ENCODE data around the gene GPER1. TPM values are rescaled to one million over a fixed set of nuclear protein-coding genes. Genes with fewer than 3 reads are reported as not detected.

The GPER1 gene
- total and polyA plus RNA-seq, 2 experiments from 2014 or later = 0.89 TPM; not detected in 1

DNA sequence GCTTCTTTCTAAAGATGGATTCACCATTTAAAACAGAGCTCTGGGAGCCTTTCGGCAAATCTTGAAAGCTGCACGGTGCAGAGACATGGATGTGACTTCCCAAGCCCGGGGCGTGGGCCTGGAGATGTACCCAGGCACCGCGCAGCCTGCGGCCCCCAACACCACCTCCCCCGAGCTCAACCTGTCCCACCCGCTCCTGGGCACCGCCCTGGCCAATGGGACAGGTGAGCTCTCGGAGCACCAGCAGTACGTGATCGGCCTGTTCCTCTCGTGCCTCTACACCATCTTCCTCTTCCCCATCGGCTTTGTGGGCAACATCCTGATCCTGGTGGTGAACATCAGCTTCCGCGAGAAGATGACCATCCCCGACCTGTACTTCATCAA is 3.7 kb downstream of the GPER1 start (continued):
- TF ChIP-seq REST (IDR thresholded peaks at IDR 0.05; ENCODE audit: unreplicated experiment) = no peak
- no peak for TF ChIP-seq ZNF114 (CRISPR knock-in tag; IDR thresholded peaks at IDR 0.05)
- TF ChIP-seq CREB1 (CRISPR knock-in tag; IDR thresholded peaks at IDR 0.05; ENCODE audit: low read depth) = no peak
- TF ChIP-seq, protein P1, sequence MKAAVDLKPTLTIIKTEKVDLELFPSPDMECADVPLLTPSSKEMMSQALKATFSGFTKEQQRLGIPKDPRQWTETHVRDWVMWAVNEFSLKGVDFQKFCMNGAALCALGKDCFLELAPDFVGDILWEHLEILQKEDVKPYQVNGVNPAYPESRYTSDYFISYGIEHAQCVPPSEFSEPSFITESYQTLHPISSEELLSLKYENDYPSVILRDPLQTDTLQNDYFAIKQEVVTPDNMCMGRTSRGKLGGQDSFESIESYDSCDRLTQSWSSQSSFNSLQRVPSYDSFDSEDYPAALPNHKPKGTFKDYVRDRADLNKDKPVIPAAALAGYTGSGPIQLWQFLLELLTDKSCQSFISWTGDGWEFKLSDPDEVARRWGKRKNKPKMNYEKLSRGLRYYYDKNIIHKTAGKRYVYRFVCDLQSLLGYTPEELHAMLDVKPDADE (IDR thresholded peaks at IDR 0.05) = no peak
- TF ChIP-seq CTCF (conservative IDR thresholded peaks at IDR 0.05; ENCODE audit: low read depth in 2 of 2) = no peak

- no peaks in the 10 kb centered on the region for H3F3A ChIP-seq (replicated peaks; ENCODE audit: low read depth)
- peaks cover 19% of the 10 kb centered on the region for H3K79me2 ChIP-seq (replicated peaks; ENCODE audit: insufficient read depth)
- H3K4me3 Mint-ChIP-seq = no peak overlapping the region
- no peaks in the 10 kb centered on the region; the same call in 1 of the 2 replicates for H4K20me1 ChIP-seq (replicated peaks; ENCODE audit: insufficient read depth)
- H3K4me1 Mint-ChIP-seq = peaks cover 17% of the 10 kb centered on the region
- no peaks in the 10 kb centered on the region for H3K9me3 Mint-ChIP-seq
- no peaks in the 10 kb centered on the region for H3K9me2 ChIP-seq (ENCODE audit: insufficient read depth)
- H3K27me3 ChIP-seq (ENCODE audit: insufficient read depth) = no peaks in the 10 kb centered on the region
- peaks cover 6% of the 10 kb centered on the region; the same call in 1 of the 2 replicates for H3K4me1 ChIP-seq (ENCODE audit: insufficient read depth)
- H3K27me3 Mint-ChIP-seq (ENCODE audit: insufficient read depth, low read depth, poor library complexity) = peaks cover 8% of the 10 kb centered on the region
- peak overlapping the region; percentile 70; the same call in 1 of the 2 replicates for H3K27ac Mint-ChIP-seq
- ATAC-seq (no peak), DNase-seq (ENCODE audit: low spot score) (no peak)
- no peaks in the 10 kb centered on the region for H3K36me3 ChIP-seq (ENCODE audit: insufficient read depth)
- no peak overlapping the region for H3K4me3 ChIP-seq
- H3K36me3 Mint-ChIP-seq (ENCODE audit: low read depth) = peaks cover 1% of the 10 kb centered on the region; the same call in 1 of the 3 replicates
- H3K27ac ChIP-seq (ENCODE audit: low read depth) = no peak overlapping the region
- H2AFZ ChIP-seq = no peak overlapping the region
- no peak overlapping the region for H3K4me2 ChIP-seq
- TF ChIP-seq, protein P1 (IDR thresholded peaks at IDR 0.05) = no peak
- no peak for TF ChIP-seq ZNF462 (CRISPR knock-in tag; IDR thresholded peaks at IDR 0.05)
- TF ChIP-seq ZNF331 (CRISPR knock-in tag; IDR thresholded peaks at IDR 0.05; ENCODE audit: low read depth) = no peak
- no peak for TF ChIP-seq EZH2phosphoT487 (IDR thresholded peaks at IDR 0.05; ENCODE audit: unreplicated experiment)
- TF ChIP-seq CREB1 (CRISPR knock-in tag; IDR thresholded peaks at IDR 0.05; ENCODE audit: low read depth) = no peak
Observed at GRCh38 chr7:1092161-1092632, 4.3 kb downstream of the GPER1 start.
